Tibial nerve (tissue), 3 donors: ENCODE data around the gene RPS10.

Experiments used
- CTCF ChIP-seq, 5 experiments: fragments of 200-600 bp in 3 of 5; fragments of 450-650 bp in 2 of 5; sonication (generic) in 3 of 5; IDR thresholded peaks; one replicate each; pipeline ENCODE4 v1.5.1; 2016 to 2019; ENCODE audit warnings: antibody characterized with exemption in 5 of 5, mild to moderate bottlenecking in 3 of 5, moderate library complexity in 2 of 5
- POLR2A ChIP-seq, 2 donors: fragments of 450-650 bp; IDR thresholded peaks; one replicate each; pipeline ENCODE4 v1.6.1; 2017; ENCODE audit warnings: antibody characterized with exemption in 2 of 2, mild to moderate bottlenecking in 2 of 2, moderate library complexity in 2 of 2

DNA sequence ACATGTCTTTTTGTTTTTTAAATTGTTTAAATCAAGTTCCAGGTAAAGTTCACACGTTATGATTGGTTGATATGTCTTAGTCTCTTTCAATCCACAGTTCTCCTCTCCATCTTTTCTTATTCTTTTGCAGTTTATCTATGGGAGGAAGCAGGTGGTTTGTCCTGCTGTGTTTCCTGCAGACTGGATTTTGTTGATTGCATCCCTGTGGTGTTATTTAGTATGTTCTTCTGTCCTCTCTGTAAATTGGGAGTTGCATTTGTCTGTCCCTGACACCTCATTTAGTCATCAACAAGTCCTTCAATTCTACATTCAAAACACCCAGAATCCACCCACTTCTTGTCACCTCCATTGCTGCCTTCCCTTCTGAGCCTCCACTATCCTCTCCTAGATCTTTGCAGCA, 48.1 kb upstream of the RPS10 start:
- TF ChIP-seq CTCF (IDR thresholded peaks at IDR 0.05) (no peak), POLR2A (IDR thresholded peaks at IDR 0.05) (no peak)
